Kidney capillary endothelial cell (primary cell): ENCODE measurements around the gene CDCA4.
"Not testable (repeated sequence)": the region's sequence is repeated elsewhere in the genome, so short reads cannot be mapped to it uniquely, and the experiment has no call there.

Experiments used
- DNase-seq: peaks from one replicate; pipeline ENCODE4 v3.0.0-alpha.2; 2018; ENCODE audit warnings: low spot score

The CDCA4 gene

GRCh38 chr14:105020815-105021655 is at the start of gene CDCA4:
Gene CDCA4, minus strand, starts transcription at chr14:105021083. Its CDS starts 9,154 bp downstream, at chr14:105011929.
- peak; percentile 91 for DNase-seq

GRCh38 chr14:105069871-105070759 is 49.2 kb upstream of the CDCA4 start:
- no peak for DNase-seq

GRCh38 chr14:105069522-105069870 is 48.6 kb upstream of the CDCA4 start:
- DNase-seq = no peak

DNA sequence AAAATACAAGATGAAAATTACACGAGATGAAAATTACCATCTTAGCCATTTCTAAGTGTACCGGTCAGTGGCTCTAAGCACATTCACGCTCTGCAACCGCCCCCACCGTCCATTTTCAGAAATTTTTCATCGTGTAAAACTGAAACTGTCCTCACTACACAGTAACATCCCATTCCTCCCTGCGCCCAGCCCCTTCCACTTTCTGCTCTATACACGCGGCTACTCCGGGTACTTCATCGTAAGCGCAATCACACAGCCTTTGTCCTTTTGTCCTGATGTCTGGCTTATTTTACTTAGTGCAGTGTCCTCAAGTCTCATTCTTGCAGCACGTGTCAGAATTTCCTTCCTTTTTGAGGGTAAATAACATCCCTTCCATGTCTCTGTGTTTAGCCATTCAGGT is 47.9 kb upstream of the CDCA4 start:
- no peak for DNase-seq

DNA sequence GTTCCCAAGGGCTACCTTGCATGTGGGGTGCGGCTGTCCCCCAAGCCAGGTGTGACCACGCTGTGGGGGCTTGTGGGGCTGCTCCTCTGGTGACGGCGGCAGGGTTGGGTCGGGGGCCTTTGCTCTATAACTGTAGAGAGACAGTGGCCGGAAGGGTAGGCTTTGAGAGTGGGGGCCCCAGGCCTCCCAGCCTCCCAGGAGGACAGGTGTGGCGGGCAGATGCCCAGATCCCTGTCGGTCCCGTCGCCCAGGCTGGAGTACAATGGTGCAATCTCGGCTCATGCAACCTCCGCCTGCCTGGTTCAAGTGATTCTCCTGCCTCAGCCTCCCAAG is 47.1 kb upstream of the CDCA4 start:
- DNase-seq = no peak

DNA sequence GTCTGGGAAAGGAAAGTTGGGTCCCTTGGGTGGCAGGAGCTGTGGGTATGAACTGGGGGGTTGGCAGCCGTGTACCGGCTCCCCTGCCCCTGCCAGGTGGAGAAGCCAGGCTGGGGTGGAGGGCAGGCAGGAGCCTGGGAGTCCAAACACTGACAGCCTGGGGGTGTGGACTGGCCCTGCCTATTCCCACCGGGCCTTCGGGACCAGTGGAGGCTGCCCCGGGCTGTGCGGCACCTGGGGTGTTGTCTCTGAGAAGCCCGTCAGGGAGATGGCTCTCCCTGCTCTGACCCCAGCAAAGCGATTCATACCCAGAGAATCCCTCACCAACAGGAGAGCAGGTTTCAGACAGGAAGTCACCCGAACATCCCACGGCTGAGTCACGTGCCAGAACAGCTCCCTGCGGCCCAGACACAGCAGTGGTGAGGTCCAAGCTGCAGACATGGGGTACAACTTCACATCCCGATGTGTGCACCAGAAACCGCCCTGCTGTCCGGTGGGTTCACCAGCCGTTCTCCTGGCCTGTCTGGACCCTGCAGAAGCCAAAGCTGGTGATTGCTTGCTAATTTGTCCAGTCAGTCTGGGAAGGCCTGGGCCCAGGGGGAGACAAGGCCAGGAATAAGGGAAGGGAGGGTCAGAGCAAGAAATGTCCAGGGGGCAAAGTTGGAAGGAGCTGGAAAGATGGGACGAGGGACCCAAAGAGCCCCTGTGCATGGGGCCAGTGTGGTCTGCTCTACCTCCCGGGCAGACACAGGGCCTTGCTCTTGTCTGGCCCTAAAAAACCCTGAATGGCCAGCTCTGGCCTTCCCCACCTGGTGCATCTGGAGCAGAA is 46.5 kb upstream of the CDCA4 start:
- DNase-seq = no peak

GRCh38 chr14:105066240-105067071 is 45.6 kb upstream of the CDCA4 start:
- no peak for DNase-seq

GRCh38 chr14:105065280-105066228 is 44.7 kb upstream of the CDCA4 start, which contains the start of gene GPR132:
Gene GPR132, minus strand, starts transcription at chr14:105065430. Its CDS starts 10,010 bp downstream, at chr14:105055420.
- DNase-seq = no peak

DNA sequence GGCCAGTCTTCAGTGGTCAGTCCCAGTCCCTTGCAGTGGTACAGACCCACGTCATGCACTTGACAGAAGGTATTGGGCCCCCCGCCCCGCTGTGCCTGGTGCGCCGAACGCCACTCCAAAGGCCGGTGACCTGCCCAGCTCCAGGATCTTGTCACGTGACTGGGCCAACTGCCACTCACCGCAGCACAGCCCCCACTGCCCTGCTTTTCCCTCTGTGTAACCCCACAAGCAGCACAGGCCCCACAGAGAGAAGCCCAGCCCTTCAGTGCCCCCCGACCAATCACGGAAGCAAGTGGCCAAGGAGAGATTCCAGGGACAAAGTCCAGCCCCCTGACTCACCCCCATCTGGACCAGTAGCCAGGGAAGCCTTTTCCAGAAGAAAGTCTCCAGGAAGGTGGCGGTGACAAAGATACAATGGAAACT is 43.8 kb upstream of the CDCA4 start:
- DNase-seq = peak; percentile 40

- DNase-seq = no peak
Observed at GRCh38 chr14:105064001-105064400, 43.1 kb upstream of the CDCA4 start.

DNA sequence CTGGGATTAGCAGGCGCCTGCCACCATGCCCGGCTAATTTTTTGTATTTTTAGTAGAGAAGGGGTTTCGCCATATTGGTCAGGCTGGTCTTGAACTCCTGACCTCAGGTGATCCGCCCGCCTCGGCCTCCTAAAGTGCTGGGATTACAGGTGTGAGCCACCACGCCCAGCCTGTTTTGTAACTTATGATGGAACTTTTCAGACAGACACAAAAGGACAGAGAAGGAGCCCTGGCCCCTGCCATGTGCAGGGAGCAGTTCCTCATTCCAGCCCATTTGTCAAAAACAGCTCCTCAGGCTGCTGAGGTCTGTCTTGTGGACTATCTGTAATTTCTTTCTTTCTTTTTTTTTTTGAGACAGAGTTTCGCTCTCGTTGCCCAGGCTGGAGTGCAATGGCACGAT is 42.6 kb upstream of the CDCA4 start:
- not testable (repeated sequence) for DNase-seq

- DNase-seq = no peak
Observed at GRCh38 chr14:105063056-105063455, 42.2 kb upstream of the CDCA4 start.

DNA sequence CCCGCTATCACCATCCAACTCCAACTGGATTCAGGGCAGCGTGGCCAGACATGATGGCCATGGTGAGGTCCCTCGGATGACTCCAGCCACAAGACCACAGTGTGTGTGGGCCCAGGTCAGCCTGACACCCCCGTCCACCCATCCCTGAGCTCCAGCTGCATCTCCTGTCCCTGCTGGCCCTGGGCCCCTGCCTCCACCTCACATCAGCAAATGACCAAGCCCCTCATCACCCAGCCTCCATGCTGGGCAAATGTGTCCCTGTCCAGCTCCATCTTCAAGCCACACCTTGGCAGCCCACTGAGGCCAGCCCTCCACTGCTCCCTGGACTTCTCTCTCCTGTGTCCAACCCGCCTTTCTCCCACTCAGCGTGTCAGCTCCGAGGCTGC is 41.2 kb upstream of the CDCA4 start:
- no peak for DNase-seq

DNA sequence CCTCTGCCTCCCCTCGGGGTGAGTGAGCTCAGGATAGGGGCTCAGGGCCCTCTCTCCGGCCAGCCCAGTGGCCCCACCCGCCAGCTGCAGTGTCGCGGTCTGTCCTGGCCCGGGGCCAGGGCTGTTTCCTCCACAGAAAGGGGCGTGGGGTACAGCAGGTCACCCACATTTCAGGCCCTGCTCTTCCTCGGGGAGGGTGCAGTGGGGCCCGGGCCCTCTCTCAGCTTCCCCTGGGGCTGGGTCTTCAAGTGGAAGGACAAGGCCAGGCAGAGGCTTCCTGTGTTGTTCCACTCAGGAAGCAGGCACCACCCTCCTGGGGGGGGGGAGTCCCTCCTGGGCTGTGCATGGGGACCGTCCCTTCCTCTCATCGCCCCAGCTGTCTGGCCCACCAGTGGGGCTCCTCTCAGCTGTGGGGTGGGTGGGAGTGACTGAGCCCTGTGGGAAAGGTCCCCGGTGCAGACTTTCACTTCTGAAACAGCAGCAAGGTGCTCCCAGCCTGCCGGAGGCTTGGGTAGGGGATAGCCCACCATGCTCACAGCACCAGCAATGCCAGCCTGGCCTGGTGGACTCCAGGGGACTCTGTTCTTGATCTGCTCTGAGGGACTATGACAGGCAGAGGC is 40.7 kb upstream of the CDCA4 start:
- no peak for DNase-seq

DNA sequence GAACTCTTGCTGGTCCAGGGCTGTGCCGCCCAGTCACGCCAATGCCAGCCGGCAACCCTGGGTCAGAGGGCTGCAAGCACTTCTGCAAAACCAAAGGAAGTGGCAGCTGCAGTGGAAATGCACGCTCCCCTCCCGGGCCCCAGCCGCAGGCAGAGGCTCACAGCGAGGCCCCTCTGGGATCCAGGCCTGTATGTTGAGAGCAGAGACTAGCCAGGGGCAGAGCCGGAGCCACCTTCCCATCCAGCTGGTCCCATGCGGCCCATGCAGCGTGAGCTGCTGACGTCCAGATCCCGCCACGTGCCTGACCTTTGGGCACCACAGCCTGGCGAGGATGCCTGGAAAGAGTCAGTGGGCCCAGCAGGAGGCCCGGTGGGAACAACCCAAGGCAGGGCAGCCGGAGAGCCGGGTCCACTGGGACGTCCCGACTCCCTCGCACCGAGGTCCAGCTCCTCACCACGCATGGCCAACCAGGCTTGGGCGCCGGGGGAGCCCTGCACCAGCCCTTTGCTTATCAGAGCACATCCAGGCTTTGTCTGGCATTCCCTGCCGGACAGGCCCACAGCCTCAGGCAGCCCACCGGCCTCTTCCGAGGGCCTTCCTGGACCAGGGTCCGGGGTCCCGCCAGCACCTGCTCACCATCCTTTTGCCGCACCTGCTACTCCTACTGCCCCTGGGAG is 40.0 kb upstream of the CDCA4 start:
- DNase-seq = no peak

DNA sequence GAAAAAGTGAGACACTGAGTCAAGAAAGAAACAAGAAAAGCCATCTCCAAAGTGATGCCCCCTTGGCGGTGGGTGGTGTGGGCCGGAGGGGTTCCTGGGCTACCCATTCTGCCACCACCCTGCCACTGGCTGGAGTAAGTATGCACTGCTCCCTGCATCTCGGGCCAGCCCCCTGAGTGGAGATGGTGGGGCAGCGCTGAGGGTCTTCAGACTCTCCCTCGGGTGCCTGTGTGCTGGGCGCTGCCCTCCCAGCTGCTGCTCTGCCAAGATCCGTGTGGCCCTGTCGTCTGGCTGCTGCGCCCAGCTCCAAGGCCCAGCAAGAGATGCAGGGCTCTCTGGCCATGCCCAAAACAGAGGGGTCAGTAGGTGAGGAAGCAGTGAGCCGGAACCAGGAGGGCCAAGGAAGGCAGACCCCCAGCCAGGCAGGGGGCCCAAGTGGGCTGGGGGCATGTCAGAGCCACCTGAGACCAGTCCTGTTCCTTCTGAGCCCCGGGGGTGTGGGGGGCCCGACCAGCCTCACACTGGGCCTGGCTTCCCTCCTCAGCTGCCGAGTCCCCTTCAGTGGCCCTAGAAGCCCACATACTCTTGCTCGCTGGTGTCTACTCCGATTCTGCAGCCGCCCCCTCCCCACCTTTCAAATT is 39.2 kb upstream of the CDCA4 start:
- DNase-seq = no peak

DNA sequence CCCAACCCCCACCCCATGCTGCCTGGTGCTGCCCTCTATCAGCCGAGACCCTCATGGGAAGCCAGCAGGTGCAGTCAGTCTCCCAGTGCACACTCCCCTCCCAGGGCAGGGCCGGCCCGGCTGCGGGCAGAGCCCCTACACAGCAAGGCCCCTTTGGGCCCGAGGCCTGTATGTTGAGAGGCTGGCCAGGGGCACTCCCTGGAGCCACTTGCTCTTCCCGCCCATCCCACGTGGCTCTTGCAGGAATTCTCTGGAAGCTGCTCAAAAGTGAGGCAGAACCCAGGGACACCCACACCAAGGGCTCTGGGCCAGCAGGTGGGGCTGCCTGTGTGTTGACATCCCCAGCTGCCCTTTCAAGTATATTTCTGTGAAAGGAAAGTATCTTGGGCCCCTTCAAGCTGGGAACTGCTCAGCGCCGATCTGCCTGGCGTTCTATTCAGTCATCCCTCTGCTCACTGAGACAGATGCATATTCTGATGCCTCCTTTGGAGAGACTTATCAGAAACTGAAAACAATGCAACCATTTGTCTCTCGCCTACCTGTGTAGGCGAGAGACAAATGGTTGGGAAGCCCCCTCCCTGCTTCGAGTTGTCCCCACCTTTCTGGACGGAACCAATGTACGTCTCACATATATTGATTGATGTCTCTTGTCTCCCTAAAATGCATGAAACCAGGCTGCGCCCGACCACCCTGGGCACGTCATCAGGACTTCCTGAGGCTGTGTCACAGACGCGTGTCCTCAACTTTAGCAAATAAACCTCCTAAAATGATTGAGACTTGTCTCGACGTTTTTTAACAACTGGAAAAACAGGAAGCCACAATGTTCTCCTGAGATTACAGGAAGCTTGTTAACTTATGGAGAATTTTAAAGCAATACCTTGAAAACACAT is 38.4 kb upstream of the CDCA4 start:
- no peak for DNase-seq
